GM21737 (cell line): ENCODE data around the gene PLEKHM1.
A peak's percentile ranks its signal among the peaks of the same experiment; 100 is the strongest.
"Not testable (repeated sequence)": the region's sequence is repeated elsewhere in the genome, so short reads cannot be mapped to it uniquely, and the experiment has no call there.

ENCODE experiments used
- ATAC-seq: cut with Tn5 transposase; IDR thresholded peaks from one replicate; pipeline ENCODE4 v1.9.1; 2021; ENCODE audit warnings: mild to moderate bottlenecking, moderate library complexity; ENCODE audit not compliant: unreplicated experiment

PLEKHM1 gene

DNA sequence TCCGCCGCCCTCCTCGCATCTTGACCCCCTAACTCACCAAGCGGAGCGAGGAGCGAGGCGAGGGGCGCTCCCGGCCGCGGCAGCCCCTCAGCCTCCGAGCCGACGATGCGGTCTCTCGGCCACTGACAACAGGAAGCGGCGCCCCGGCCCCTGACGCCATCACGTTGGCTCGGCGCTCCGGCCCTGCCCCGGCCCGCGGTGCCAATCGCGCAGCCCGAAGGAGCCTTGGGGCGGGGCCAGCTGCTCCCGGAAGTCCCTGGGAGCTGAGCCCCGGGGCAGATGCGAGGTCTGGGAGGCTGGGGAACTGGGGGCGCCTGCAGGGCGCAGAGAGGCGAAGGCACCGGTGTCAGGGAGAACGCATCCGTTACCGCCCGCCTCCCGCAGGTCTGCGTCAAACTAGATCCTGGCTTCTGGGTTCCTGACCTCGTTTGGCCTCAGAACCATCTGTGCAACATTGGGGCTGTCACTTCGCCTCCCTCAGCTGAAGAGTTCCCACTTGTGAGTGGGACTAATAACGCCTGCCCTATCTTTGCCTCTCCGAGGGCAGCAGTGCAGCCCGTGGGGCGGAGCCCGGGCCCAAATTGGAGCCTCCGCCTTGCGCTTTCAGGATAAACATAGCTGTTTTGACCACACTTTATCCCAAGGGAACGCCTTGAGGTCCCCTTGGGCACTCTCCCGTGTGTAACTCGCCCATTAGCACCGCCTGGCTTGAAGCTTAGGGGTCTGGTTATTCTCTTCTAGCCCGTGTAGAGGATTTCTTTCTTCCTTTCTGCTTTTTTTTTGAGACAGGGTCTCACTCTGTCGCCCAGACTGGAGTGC is at the start of gene PLEKHM1:
PLEKHM1 (minus strand) TSS at position 107 of the 819 bp plus-strand sequence. CDS start 8,237 bp downstream, outside the sequence.
- peak; percentile 94 for ATAC-seq

DNA sequence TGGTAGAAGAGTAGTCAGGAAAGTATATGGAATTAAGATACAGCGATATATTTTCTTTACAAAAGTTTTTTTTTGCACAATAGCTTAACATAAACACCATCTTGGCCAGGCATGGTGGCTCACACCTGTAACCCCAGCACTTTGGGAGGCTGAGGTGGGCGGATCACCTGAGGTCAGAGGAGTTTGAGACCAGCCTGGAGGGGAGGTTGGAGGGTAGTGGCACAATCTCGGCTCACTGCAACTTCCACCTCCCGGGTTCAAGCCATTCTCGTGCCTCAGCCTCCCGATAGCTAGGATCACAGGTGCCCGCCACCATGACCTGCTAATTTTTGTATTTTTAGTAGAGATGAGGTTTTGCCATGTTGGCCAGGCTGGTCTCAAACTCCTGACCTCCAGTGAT is 47.6 kb upstream of the PLEKHM1 start:
- not testable (repeated sequence) for ATAC-seq

DNA sequence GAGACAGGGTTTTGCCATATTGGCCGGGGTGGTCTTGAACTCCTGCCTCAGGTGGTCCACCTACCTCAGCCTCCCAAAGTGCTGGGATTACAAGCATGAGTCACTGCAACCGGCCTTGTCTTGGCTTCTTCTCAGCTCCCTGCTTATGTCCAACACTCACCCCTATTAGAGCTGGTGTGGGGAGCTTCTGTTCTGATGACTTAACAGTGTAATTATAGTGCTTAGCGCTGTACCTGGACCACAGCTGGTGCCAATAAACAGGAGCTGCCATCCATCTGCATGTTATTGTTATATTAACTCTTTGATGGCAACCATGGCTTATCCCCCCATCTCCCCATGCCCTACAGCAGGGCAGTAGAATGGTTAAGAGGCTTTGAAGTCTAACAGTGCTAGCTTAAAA is 15.6 kb upstream of the PLEKHM1 start:
- ATAC-seq: not testable (repeated sequence)

- not testable (repeated sequence) for ATAC-seq
These were observed 14.7 kb upstream of the PLEKHM1 start for GRCh38 chr17:45505183-45505582.

DNA sequence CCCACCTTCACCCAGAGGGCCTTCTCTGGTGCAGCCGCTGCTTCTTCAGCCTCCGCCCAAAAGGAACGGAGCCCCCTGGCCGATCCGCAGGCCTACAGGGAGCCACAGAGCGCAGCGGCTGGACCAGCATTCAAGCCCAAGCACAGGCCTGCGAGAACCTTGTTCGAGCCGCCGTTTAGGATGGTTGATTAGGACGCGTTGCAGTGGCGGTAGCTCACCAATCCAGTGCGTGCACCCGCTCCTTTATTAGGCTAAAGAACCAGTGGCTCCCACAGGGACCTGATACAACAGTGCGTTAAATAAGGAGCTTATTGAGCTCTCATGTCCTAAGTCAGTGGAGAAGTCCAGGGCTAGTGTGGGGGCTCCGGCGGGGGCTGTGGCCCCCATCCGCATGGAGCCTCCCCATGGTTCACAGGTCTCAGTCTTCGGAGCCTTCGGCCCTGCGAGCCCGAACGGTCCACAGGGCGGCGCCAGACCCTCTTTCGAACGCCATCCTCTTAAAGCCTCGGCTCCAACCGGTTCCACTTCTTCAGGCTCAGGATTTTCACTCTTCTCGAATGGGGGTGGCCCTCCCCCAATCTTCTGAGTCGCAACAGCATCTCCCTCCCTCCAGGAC is 10.7 kb upstream of the PLEKHM1 start:
- not testable (repeated sequence) for ATAC-seq

GRCh38 chr17:45500478-45500877 is 10.0 kb upstream of the PLEKHM1 start:
- ATAC-seq: not testable (repeated sequence)

GRCh38 chr17:45499208-45499607 is 8.7 kb upstream of the PLEKHM1 start:
- not testable (repeated sequence) for ATAC-seq

GRCh38 chr17:45498377-45498776 is 7.9 kb upstream of the PLEKHM1 start:
- ATAC-seq: not testable (repeated sequence)

GRCh38 chr17:45497449-45497848 is 6.9 kb upstream of the PLEKHM1 start:
- ATAC-seq: not testable (repeated sequence)

DNA sequence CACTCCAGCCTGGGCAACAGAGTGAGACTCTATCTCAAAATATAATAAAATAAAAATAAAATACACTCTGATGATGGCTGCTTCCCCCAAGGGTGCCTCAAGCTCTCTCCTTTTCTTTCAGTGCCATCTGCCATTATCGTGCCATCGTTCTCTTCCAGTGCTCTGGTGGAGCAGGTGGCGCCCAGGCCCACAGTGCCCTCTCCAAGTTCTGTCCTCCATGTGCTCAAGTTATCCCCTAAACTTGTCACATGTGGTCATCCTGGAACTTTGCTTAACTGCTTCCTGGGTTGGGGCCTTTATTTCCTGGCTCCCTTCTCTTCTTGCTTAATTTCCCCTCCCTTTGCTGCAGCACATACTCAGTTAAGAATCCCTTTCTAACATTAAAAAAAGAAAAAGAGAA is 6.0 kb upstream of the PLEKHM1 start:
- not testable (repeated sequence) for ATAC-seq

DNA sequence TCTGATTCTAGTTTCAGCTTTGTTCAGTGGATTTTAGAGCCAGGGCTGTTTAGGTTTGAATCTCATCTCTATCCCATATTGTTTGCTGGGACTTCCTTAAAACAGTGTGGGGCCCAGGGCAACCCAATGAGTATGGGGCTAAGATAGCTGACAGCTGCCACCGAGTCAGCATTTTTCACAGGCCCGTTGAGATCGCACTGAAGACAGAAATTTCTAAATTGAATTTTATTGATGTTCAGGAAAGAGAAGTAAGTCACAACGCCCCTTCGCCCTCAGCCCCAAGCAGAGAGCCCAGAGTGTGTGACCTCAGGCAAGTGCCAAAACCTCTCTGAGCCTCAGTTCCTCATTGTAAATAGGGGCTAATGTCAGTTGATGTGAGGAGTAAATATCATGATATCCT is 4.0 kb upstream of the PLEKHM1 start:
- ATAC-seq: not testable (repeated sequence)

DNA sequence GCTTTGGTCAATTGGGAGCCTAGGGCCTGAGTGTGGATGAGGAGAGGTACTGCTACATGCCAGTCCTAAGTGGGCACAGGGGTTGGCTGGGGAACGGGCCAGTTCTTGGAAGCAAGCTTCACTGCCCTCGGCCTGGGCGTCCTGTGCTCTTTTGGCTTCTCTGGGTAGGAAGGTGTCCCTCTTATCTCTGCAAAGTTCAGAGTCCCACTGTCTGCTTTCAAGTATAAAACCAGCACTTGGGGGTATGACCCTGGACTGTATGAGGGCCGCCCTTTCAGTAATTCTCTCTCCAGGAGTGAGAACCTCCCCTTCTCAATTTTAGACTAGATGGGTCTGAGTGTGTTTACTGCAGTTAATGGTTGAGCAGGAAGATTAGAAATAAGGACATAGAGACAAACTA is 1.6 kb upstream of the PLEKHM1 start:
- ATAC-seq: not testable (repeated sequence)

DNA sequence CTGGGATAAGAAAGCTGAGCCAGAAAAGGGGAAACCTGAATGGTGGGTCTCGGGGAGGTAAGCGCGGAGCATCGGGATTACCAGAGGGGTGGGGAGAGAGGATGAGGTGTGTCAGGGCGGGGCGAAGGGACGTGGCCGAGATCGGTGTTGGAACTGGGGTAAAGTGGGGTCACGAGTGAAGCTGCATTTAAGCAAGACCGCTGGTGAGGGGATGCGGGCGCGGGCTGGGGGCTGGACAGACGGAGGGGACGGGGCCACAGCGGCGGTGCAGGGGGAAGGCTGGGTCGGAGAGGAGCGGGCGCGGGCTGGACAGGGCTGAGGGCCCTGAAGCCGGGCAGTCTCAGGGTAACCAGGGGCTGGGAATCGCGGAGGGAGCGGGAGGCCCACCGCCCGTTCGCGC is 323 bp downstream of the PLEKHM1 start:
- ATAC-seq: not testable (repeated sequence)

- not testable (repeated sequence) for ATAC-seq
These were observed 2.8 kb downstream of the PLEKHM1 start for GRCh38 chr17:45487704-45488103.

GRCh38 chr17:45483591-45484216 is 6.8 kb downstream of the PLEKHM1 start:
- ATAC-seq: not testable (repeated sequence)

GRCh38 chr17:45483177-45483576 is 7.3 kb downstream of the PLEKHM1 start:
- ATAC-seq: not testable (repeated sequence)

DNA sequence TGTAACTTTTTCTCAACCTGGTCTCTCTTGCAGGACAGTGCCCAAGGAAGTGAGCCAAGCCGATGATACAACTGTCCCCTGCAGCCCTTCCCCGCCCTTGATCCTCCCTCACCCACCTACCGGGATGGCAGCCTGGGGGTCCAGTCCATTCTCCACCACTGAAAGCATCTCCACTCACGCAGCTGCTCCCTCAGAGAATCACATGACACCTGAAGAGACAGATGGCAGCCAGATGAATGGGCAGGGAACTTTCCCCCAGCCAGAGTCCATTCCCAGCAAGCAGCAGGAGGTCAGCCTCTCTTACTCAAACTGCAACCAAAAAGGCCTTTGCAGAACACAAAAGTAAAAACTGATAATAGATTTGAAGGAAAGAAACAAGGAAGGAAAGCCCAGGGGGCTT is 8.2 kb downstream of the PLEKHM1 start:
- not testable (repeated sequence) for ATAC-seq

DNA sequence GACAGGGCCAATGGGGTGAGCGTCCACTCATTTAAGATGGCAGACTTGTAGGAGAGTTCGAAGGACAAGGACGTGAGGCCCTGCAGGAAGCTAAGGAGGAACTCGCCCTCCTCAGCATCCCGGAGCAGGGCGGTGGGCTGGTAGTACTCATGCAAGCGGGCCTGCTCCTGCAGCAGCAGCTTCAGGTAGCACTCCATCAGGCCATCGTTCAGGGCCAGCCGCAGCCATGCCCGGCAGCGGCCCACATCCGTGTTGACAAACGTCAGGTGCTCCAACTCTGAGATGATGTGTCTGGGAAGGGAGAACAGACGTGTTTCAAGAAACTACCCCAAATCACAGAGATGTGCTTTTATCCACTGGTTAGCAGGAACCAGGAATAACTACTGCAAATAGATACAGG is 15.1 kb downstream of the PLEKHM1 start:
- ATAC-seq: not testable (repeated sequence)

DNA sequence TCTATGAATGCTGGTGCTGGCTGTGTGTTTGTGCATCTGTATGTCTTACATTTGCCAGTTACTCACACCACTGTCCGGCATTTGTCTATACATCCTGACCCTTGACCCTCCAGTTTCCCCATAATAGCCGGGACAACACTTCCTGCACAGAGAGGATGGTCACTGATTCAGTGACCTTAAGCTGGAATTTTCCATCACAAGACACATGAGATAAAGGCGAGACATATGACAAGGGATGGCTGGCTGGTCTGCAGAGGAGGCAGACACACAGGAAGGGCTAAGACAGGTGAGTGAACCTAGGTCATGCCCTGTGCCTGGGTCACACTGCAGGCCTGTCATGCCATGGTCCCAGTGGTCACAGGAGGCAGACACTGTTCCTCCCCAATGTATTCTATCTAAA is 18.3 kb downstream of the PLEKHM1 start:
- not testable (repeated sequence) for ATAC-seq

DNA sequence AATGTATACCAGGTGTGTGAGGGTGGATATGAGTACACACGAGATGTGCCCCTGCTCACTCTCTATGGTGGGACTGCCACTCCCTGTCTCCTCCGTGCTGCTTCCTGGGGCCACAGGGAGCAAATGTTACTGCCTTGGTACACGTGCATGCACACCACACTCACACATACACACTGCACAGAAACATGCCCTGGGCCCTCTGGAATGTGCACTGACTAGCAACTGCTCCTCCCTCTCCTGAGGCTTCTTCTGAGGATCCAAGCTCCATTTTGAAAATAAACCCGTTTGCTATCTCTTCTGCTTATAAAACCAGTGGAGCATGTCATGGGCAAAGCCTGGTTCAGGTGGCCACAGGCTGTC is 21.3 kb downstream of the PLEKHM1 start:
- ATAC-seq: not testable (repeated sequence)

DNA sequence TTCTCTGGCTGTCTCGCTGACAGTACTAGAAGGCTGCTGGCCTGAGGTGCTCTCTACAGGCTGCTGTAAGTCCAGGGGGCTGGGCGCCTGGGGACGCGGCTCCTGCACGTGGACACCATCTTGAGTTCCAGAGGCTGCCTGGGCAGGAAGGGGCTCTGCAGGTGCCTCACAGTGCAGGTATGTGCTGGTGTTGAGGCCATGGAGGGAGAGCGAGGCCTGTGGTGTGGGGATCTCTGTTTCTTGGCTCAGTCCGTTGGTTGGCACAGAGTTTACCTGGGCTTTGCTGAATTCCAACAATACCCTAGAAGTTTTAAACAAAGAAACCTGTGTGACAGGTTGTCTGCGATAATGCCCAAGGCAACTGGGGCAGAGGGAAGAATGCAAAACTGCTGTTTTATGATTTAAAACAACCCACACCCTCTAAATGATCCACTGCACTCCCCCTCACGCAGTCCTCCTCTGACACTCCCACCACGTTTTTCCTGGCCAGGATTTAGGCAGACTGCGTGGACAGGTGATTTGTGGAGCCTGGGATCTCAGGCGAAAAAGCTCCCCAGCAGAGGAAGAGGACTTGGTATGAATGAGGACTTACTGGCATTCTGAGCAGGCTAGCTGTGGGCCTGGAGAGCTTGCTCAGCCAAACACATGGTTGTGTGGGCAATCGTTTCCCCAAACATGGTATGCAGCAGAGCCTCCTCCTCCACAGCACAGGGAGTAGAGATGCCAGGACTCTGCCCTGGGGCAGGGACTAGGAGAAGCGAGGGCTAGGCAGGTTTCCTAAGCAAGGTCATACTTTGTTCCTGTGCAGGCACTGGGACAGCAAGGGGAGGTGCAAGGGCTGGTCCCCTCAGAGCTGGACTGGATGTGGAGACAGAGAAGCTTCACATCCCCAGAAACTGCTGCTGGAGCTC is 22.0 kb downstream of the PLEKHM1 start:
- not testable (repeated sequence) for ATAC-seq
